Superior temporal gyrus (tissue), 1 donor: ENCODE data around the gene FHIP2A.
"Not testable (repeated sequence)": the region's sequence is repeated elsewhere in the genome, so short reads cannot be mapped to it uniquely, and the experiment has no call there.

Experiments used
- DNase-seq: peaks from one replicate; pipeline ENCODE4 v3.0.0-alpha.2; 2016; ENCODE audit errors: extremely low spot score

FHIP2A gene

DNA sequence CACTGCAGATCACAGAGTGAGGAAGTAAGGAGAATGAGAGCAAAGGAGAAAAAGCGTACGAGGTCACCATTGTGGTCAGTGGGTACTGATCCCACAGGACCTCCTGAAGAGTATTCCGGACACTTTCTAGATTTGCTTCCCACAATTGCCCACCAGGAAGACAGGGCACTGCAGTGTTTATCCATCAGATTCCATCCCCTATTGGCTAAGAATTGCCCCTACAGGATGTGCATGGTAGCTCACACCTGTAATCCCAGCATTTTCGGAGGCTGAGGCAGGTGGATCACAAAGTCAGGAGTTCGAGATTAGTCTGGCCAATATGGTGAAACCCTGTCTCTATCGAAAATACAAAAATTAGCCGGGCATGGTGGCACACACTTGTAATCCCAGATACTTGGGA, 5.3 kb upstream of the FHIP2A start:
- no peak for DNase-seq

DNA sequence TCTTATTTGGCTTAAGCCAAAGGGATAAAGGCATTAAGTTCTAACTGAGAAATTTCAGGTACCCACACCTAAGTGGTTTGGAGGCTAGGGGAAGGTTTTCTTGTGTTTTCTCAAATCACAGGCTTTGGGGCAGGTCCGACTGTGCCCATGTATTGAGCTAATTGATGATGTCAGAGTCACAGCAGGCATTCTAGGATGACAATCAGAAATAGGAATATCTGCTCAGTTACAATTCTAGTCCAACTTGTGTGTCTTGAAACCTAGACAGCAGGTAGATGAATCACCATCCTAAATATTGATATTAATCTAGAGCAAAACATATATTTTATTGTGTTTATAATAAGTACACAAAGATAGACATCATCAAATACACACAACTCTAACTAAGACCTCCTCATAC, 2.3 kb upstream of the FHIP2A start:
- no peak for DNase-seq

DNA sequence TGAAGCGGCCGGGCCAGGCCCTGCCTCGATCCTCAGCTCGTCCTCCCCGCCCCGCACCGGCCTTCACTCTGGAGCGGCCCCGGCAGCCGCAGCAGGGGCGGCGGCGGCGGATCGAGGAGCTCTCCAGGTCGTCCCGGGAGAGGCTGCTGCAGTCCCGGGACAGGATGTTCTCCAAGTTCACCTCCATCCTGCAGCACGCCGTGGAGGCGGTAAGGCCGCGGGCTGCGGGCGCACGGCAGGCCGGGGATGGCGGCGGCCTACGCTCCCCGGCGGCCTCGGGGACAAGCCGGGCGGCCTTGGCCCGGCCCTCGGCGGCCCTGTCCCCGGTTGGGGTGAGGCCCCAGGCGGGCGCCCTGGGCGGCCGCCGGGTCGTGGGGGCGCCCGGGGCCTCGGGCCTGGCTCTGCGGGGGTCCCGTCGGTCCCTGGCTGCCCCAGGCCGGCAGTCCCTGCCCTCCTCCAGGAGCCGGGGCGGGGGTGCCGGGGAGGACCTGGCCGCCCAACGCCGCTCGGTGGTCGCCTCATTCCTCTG, 399 bp downstream of the FHIP2A start:
- DNase-seq, result no peak

DNA sequence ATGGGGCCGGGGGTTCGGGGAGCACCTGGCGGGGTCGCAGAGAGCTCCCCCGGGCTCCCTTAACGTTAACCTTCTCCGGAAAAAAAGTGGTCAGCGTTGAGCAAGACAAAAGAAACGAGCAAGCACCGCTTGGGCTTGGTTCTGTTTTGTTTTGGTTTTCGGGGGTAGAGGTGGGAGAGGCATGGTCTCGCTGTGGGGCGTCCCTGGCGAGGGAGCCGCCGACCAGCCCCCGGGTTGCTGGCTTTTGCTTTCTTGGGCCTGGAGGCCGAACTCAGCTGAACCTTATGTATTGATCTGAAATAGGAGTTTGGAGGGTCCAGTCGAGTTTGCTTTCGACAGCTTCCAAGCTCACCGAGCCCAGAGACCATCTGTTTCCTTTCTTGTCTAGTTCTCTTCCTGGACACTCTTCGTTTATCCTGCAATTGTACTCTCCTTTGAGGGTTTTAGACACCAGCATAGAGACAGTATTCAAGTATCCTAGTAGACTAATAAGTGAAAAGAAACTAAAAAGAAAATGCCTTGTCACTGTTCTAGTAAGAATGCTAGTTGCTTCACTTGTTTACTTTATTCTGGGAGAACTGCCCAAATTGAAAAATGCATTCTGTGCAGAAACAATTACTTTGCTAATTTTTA, 980 bp downstream of the FHIP2A start:
- DNase-seq, result peak; percentile 60

GRCh38 chr10:114823077-114823463, 1.5 kb downstream of the FHIP2A start:
- DNase-seq, result no peak

GRCh38 chr10:114824391-114824790, 2.8 kb downstream of the FHIP2A start:
- DNase-seq, result no peak

- DNase-seq, result no peak
Measured at GRCh38 chr10:114825513-114826253, 4.1 kb downstream of the FHIP2A start.

GRCh38 chr10:114829160-114829909, 7.8 kb downstream of the FHIP2A start:
- no peak for DNase-seq

- DNase-seq, result no peak
Measured at GRCh38 chr10:114831186-114831867, 9.7 kb downstream of the FHIP2A start.

- no peak for DNase-seq
Measured at GRCh38 chr10:114837690-114838089, 16.1 kb downstream of the FHIP2A start.

DNA sequence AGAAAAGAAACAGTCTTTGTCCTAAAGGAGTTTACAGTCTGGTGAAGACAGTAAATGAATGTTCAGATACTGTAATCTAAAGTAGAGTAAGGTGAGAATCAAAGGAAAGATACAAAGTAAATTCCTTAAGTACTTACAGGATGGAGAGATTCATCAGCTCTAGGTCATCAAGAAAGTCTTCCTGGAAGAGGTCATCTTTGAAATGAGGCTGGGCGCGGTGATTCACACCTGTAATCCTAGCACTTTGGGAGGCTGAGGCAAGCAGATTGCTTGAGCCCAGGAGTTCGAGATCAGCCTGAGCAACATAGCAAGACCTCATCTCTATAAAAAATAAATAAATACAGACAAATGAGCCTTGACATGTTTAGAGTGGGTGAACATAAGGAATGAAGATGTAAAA, 18.3 kb downstream of the FHIP2A start:
- DNase-seq, result no peak

DNA sequence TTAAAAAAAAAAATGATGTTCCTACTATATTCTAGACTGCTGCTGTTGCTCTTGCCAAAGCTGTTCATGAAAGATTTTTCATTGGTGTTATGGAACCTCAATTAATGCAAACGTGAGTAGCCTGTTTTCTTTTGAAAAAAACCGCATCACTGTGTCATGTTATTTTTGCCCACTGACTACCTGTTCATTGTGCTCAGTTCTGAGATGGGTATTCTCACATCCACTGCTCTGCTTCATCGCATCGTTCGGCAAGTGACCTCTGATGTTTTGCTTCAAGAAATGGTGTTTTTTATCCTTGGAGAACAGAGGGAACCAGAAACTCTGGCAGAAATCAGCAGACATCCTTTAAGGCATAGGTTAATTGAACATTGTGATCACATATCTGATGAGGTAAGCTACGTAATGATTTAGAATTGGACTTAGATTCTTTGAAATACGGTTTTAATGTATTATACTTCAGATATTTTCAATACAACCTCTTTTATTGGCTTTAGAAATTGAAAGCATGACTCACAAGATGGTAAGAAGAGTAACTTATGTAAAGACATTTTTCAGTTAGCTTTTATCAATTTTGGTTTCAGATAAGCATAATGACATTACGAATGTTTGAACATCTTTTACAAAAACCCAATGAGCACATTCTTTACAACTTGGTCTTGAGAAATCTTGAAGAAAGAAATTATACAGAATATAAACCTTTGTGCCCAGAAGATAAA, 24.6 kb downstream of the FHIP2A start:
- no peak for DNase-seq

GRCh38 chr10:114847517-114847916, 25.9 kb downstream of the FHIP2A start:
- DNase-seq, result not testable (repeated sequence)

- DNase-seq, result no peak
Measured at GRCh38 chr10:114849674-114850073, 28.1 kb downstream of the FHIP2A start.

DNA sequence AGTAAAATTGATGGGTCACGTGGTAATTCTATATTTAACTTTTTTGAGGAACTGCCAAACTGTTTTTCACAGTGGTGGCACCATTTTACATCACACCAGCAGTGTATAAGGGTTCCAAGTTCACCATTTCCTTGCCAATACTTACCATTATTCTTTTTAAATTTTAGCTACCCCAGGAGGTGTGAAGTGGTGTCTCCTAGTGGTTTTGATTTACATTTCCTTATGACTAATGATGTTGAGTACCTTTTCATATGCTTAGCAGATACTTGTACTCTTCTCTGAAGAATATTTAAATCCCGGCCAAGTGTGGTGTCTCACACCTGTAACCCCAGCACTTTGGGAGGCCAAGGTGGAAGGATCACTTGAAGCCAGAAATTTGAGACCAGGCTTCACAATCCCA, 28.5 kb downstream of the FHIP2A start:
- DNase-seq, result no peak

DNA sequence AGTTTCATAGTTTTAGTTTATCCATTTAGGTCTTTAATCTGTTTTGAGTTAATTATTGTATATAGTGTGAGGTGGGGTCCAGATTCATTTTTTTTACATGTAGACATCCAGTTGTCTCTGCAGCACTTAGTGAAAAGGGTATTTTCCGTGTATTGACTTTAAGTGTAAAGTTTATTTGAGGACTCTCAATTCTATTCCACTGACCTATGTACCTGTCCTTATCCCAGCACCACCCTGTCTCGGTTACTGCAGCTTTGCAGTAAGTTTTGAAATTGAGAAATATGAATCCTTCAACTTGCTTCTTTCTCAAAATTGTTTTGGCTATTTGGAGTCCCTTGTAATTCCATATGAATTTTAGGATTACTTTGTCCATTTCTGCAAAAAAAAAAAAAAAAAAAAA, 29.8 kb downstream of the FHIP2A start:
- no peak for DNase-seq

GRCh38 chr10:114852197-114852596, 30.6 kb downstream of the FHIP2A start:
- DNase-seq, result no peak

DNA sequence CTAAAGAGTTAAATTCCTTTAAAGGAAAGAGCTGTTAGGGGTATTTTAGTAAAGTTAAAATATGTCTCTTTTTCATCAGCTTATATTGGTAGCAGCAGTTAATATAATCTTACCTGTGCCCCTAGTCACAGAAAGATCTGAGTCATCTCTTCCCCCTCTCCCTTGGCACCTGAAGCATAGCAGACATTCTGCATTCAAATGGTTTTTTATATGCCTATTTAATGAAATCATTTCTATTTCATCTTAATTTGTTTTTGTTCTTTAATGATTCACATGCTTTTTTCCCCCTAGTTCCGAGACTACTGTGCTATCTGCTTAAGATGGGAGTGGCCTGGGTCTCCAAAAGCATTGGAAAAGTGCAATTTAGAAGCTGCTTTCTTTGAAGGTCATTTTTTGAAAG, 33.3 kb downstream of the FHIP2A start:
- no peak for DNase-seq

- peak; percentile 11 for DNase-seq
Measured at GRCh38 chr10:114855776-114856543, 34.4 kb downstream of the FHIP2A start.

DNA sequence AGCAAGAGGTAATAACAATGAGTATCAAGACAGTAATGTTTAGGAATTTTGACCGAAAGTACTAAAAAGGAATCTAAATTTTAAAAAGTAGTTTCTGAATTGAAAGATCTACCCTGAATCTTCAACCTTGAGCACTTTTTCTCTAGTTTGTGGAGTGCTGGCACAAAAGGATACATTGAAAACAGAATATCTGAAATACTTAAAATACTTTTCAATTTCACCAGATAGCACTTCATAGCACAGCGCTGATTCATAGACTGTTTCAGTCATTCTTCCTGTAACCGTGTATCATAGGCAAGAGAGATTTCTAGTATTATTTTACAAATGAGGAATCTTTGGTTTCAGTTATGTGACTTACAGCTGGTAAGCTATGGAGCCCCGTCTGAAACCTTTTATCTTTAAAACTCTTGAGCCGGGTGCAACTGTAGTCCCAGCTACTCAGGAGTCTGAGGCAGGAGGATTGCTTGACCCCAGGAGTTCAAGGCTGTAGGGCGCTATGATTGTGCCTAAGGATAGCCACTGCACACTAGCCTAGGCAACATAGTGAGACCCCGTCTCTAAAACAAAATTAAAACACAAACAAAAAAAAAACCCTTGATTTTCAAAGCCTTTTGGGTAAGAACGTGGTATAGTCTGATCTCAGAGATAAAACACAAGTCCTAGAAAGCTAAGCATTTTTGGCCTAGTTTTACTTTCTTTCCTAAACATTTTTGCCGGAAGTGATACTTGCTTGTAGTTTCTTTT, 35.1 kb downstream of the FHIP2A start:
- peak; percentile 5 for DNase-seq
